IPS DF 4.7 (cell line): ENCODE data around the gene MTPN.

Experiments
- DNase-seq: peaks from one replicate; pipeline ENCODE4 v3.0.0-alpha.2; 2013; ENCODE audit warnings: low spot score; ENCODE audit errors: extremely low read depth

The MTPN gene

GRCh38 chr7:135981958-135982646, 4.9 kb upstream of the MTPN start:
- DNase-seq, result no peak

- no peak for DNase-seq
Observed at GRCh38 chr7:135980665-135981180, 3.6 kb upstream of the MTPN start.

- no peak for DNase-seq
Observed at GRCh38 chr7:135980012-135980551, 2.9 kb upstream of the MTPN start.

GRCh38 chr7:135979471-135980011, 2.4 kb upstream of the MTPN start:
- DNase-seq, result no peak

- no peak for DNase-seq
Observed at GRCh38 chr7:135978624-135979023, 1.5 kb upstream of the MTPN start.

- DNase-seq, result no peak
Observed at GRCh38 chr7:135977742-135978066, 545 bp upstream of the MTPN start.

- DNase-seq, result no peak
Observed at GRCh38 chr7:135976312-135977006, 700 bp downstream of the MTPN start.

GRCh38 chr7:135975166-135975565, 2.0 kb downstream of the MTPN start:
- DNase-seq, result no peak

GRCh38 chr7:135974667-135975066, 2.5 kb downstream of the MTPN start:
- DNase-seq, result no peak

- no peak for DNase-seq
Observed at GRCh38 chr7:135971366-135971725, 5.8 kb downstream of the MTPN start.

GRCh38 chr7:135970682-135971365, 6.3 kb downstream of the MTPN start:
- DNase-seq, result no peak

- DNase-seq, result no peak
Observed at GRCh38 chr7:135970045-135970444, 7.1 kb downstream of the MTPN start.

- no peak for DNase-seq
Observed at GRCh38 chr7:135966341-135967043, 10.7 kb downstream of the MTPN start.

GRCh38 chr7:135965602-135966001, 11.6 kb downstream of the MTPN start:
- no peak for DNase-seq

- DNase-seq, result no peak
Observed at GRCh38 chr7:135964791-135965190, 12.4 kb downstream of the MTPN start.

- no peak for DNase-seq
Observed at GRCh38 chr7:135964274-135964673, 12.9 kb downstream of the MTPN start.

GRCh38 chr7:135962802-135963201, 14.4 kb downstream of the MTPN start:
- DNase-seq, result no peak

GRCh38 chr7:135960709-135961451, 16.3 kb downstream of the MTPN start:
- no peak for DNase-seq

GRCh38 chr7:135959646-135960363, 17.4 kb downstream of the MTPN start:
- DNase-seq, result no peak

- DNase-seq, result no peak
Observed at GRCh38 chr7:135958173-135958572, 19.0 kb downstream of the MTPN start.
